B cell (primary cell): Measurements from ENCODE around the gene COG2. TPM values are rescaled to one million over a fixed set of nuclear protein-coding genes. Genes with fewer than 3 reads are reported as not detected.

Source experiments
- ATAC-seq: fragments of 200-7000 bp; cut with Tn5 transposase; one replicate; pipeline ENCODE4 v1.10.0; 2021; ENCODE audit warnings: low read depth, mild to moderate bottlenecking, moderate number of reproducible peaks, moderate library complexity
- CTCF ChIA-PET: fragments of 350-600 bp; sonication (Branson Sonifier 250); formaldehyde crosslinking; loops from one replicate; lab custom pipeline; 2021; ENCODE audit warnings: antibody characterized with exemption, inconsistent platforms; lab: Charles Lee
- POLR2A ChIA-PET: fragments of 350-600 bp; sonication (Branson Sonifier 250); formaldehyde crosslinking; loops from one replicate; lab custom pipeline; 2021; ENCODE audit warnings: antibody characterized with exemption; lab: Charles Lee
- DNase-seq: peaks from one replicate; pipeline ENCODE4 v3.0.0; 2013
- H2AFZ ChIP-seq: 2 replicates; pipeline ENCODE4 v1.6.1; 2012; ENCODE audit warnings: mild to moderate bottlenecking, low read depth, low read length; ENCODE audit not compliant: insufficient read depth, poor library complexity, severe bottlenecking
- H3K27ac ChIP-seq, 2 donors: 1 replicate in 1 of 2; 2 replicates in 1 of 2; pipeline ENCODE4 v1.5.1; 2012 to 2013; ENCODE audit warnings: low read length in 2 of 2, mild to moderate bottlenecking in 2 of 2, moderate library complexity in 1 of 2
- H3K27me3 ChIP-seq, 4 experiments: fragments of 200-600 bp in 1 of 4; sonication (generic) in 1 of 4; replicated peaks in 1 of 4; 1 replicate in 2 of 4; 2 replicates in 2 of 4; pipeline versions ENCODE4 v1.6.1 to v1.7.0; 2013 to 2016; ENCODE audit warnings: low read length in 3 of 4, mild to moderate bottlenecking in 2 of 4, mixed read lengths in 1 of 4, moderate library complexity in 1 of 4; ENCODE audit not compliant: insufficient read depth in 4 of 4, control insufficient read depth in 3 of 4; ENCODE audit errors: control extremely low read depth in 1 of 4
- H3K36me3 ChIP-seq, 2 experiments: replicated peaks in 1 of 2; 1 replicate in 1 of 2; 2 replicates in 1 of 2; pipeline versions ENCODE4 v1.6.1 to v1.7.1; 2013; ENCODE audit warnings: low read length in 1 of 2; ENCODE audit not compliant: insufficient read depth in 2 of 2, control insufficient read depth in 1 of 2; ENCODE audit errors: control extremely low read depth in 1 of 2, extremely low read depth in 1 of 2
- H3K4me1 ChIP-seq, 2 donors: fragments of 200-600 bp in 1 of 2; sonication (generic) in 1 of 2; 1 replicate in 1 of 2; 2 replicates in 1 of 2; pipeline versions ENCODE4 v1.5.1 to v1.6.1; 2013 to 2017; ENCODE audit warnings: low read length in 2 of 2; ENCODE audit not compliant: control insufficient read depth in 2 of 2, insufficient read depth in 2 of 2
- H3K4me2 ChIP-seq: replicated peaks from 2 replicates; pipeline ENCODE3; 2012; ENCODE audit warnings: mild to moderate bottlenecking, low read depth, low read length; ENCODE audit not compliant: poor library complexity, severe bottlenecking
- H3K4me3 ChIP-seq, 5 experiments: fragments of 200-600 bp in 1 of 5; sonication (generic) in 1 of 5; 1 replicate in 3 of 5; 2 replicates in 2 of 5; pipeline versions ENCODE4 v1.5.1 to v1.7.0; 2011 to 2016; ENCODE audit warnings: low read length in 4 of 5, mild to moderate bottlenecking in 4 of 5, low read depth in 2 of 5, control low read depth in 1 of 5, moderate library complexity in 1 of 5; ENCODE audit not compliant: insufficient read depth in 1 of 5; ENCODE audit errors: control extremely low read depth in 1 of 5, extremely low read depth in 1 of 5
- H3K79me2 ChIP-seq: fragments of 200-600 bp; sonication (generic); one replicate; pipeline ENCODE4 v1.6.0; 2016; ENCODE audit warnings: low read length; ENCODE audit not compliant: control insufficient read depth, insufficient read depth
- H3K9ac ChIP-seq: fragments of 200-600 bp; sonication (generic); 2 replicates; pipeline ENCODE4 v1.6.1; 2017; ENCODE audit warnings: mild to moderate bottlenecking, low read length, moderate library complexity
- H3K9me3 ChIP-seq, 3 donors: one replicate each; pipeline versions ENCODE4 v1.6.1 to v1.7.1; 2013; ENCODE audit warnings: low read length in 2 of 3; ENCODE audit not compliant: control insufficient read depth in 2 of 3, insufficient read depth in 1 of 3; ENCODE audit errors: control extremely low read depth in 1 of 3
- H4K20me1 ChIP-seq: 2 replicates; pipeline ENCODE4 v1.6.0; 2012; ENCODE audit warnings: mild to moderate bottlenecking, low read length; ENCODE audit not compliant: insufficient read depth, control insufficient read depth, poor library complexity, severe bottlenecking
- H3K27ac Mint-ChIP-seq: one replicate; pipeline ENCODE4 v1.8.0; 2021; ENCODE audit warnings: mixed read lengths
- H3K27me3 Mint-ChIP-seq: one replicate; pipeline ENCODE4 v1.8.0; 2021; ENCODE audit warnings: mixed read lengths
- H3K4me1 Mint-ChIP-seq: one replicate; pipeline ENCODE4 v1.8.0; 2021; ENCODE audit warnings: mixed read lengths
- H3K4me3 Mint-ChIP-seq: one replicate; pipeline ENCODE4 v1.8.0; 2021; ENCODE audit warnings: mixed read lengths
- H3K9me3 Mint-ChIP-seq: one replicate; pipeline ENCODE4 v1.8.0; 2022; ENCODE audit warnings: mixed read lengths; ENCODE audit not compliant: insufficient read depth
- EZH2 ChIP-seq: IDR thresholded peaks from 2 replicates; pipeline ENCODE4 v1.6.1; 2012; ENCODE audit warnings: borderline replicate concordance, low read depth, mild to moderate bottlenecking, moderate library complexity, low read length; ENCODE audit not compliant: insufficient read depth, poor library complexity, severe bottlenecking
- WGBS: methylation state at CpG from one replicate; pipeline ENCODE4 v1.1.5; 2013; ENCODE audit warnings: missing lambda C conversion rate; ENCODE audit not compliant: insufficient coverage; 5-methylcytosine and 5-hydroxymethylcytosine counted together
- intact Hi-C: fragments of 100-400 bp; cut with micrococcal nuclease; formaldehyde crosslinking; loops from one replicate; pipeline ENCODE4 v1.10.0; 2022
- polyA plus RNA-seq: library from polyadenylated mRNA; depleted of rRNA; stranded (reverse); fragments of >200 nt; gene quantifications from 2 replicates; pipeline ENCODE4 v1.2.3, GENCODE V29; 2012
- total RNA-seq, 2 donors: library from RNA; stranded (reverse); fragments of 120-200 nt in 1 of 2; gene quantifications; 1 replicate in 1 of 2; 2 replicates in 1 of 2; pipeline versions ENCODE4 v1.2.3 to v1.2.4, GENCODE V29; 2013 to 2022
- TF ChIP-seq, protein P1 (sequence below): fragments of 200-600 bp; IDR thresholded peaks from one replicate; pipeline ENCODE4 v1.8.0; 2022; ENCODE audit warnings: antibody characterized with exemption, mild to moderate bottlenecking

COG2 gene
- total and polyA plus RNA-seq, 2 donors (not counting 1 experiment from before 2014, with no cell fraction given), result 17.0 to 42.5 TPM

DNA sequence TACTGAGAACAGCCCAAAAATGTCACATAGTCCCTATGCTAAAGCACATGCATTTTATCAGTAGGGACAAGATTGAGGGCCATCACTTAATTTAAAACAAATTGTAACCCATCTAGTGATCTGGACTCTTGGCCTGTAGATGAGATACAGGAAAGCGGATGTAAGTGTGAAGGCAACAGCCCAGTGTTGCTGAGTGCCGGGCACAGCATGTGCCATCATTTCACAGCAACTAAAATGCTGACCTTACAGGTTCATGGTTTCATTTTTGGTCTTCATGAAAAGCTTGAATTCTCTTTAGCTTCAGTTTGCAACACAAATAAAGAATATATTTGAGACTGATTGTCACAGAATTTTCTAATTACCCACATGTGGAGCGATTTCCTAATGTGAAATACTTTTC lies 5.8 kb downstream of the COG2 start:
- Histone ChIP-seq H3K9me3 (peaks cover 0 to 2% (median 0%) of the 10 kb centered on the region in 3 donors), H4K20me1 (peaks cover 72% of the 10 kb centered on the region), H3K36me3 (peaks cover 0 to 11% of the 10 kb centered on the region in 2 experiments), H3K9ac (no peak overlapping the region), H3K79me2 (peaks cover 97% of the 10 kb centered on the region), H3K4me2 (no peak overlapping the region), H3K4me3 (no peak overlapping the region), H3K27me3 (no peaks in the 10 kb centered on the region), H2AFZ (no peak overlapping the region), H3K4me1 (peaks cover 19 to 24% of the 10 kb centered on the region in 2 donors), H3K27ac (no peak overlapping the region)
- CTCF ChIA-PET, result no interaction called here
- Mint-ChIP-seq H3K27ac (no peak overlapping the region), H3K4me1 (peaks cover 68% of the 10 kb centered on the region), H3K9me3 (peaks cover 2% of the 10 kb centered on the region), H3K4me3 (no peak overlapping the region), H3K27me3 (no peaks in the 10 kb centered on the region)
- POLR2A ChIA-PET, result no interaction called here
- no peak for TF ChIP-seq EZH2
- TF ChIP-seq, protein P1, sequence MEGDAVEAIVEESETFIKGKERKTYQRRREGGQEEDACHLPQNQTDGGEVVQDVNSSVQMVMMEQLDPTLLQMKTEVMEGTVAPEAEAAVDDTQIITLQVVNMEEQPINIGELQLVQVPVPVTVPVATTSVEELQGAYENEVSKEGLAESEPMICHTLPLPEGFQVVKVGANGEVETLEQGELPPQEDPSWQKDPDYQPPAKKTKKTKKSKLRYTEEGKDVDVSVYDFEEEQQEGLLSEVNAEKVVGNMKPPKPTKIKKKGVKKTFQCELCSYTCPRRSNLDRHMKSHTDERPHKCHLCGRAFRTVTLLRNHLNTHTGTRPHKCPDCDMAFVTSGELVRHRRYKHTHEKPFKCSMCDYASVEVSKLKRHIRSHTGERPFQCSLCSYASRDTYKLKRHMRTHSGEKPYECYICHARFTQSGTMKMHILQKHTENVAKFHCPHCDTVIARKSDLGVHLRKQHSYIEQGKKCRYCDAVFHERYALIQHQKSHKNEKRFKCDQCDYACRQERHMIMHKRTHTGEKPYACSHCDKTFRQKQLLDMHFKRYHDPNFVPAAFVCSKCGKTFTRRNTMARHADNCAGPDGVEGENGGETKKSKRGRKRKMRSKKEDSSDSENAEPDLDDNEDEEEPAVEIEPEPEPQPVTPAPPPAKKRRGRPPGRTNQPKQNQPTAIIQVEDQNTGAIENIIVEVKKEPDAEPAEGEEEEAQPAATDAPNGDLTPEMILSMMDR, result no peak
- no peak for ATAC-seq
- intact Hi-C loops, result no loop called here
- no peak for DNase-seq
- 86% methylated on average over 1 of the region's 3 CpGs for WGBS

DNA sequence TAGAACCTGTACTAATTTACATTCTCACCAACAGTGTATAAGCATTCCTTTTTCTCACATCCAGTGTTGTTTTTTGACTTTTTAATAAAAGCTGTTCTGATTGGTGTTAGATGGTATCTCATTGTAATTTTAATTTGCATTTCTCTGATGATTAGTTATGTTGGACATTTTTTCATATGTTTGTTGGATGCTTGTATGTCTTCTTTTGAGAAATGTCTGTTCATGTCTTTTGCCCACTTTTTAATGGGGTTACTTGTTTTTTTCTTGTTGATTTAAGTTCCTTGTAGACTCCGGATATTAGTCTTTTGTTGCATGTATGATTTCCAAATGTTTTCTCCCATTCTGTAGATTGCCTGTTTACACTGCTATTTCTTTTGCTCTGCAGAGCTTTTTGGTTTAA lies 8.0 kb downstream of the COG2 start:
- H4K20me1 ChIP-seq, result peaks cover 65% of the 10 kb centered on the region
- DNase-seq, result no peak
- peaks cover 63% of the 10 kb centered on the region for H3K4me1 Mint-ChIP-seq
- TF ChIP-seq EZH2, result no peak
- TF ChIP-seq, protein P1, result no peak
- H3K79me2 ChIP-seq, result peaks cover 94% of the 10 kb centered on the region
- no peak overlapping the region for H3K4me2 ChIP-seq
- H2AFZ ChIP-seq, result no peak overlapping the region
- no peak overlapping the region for H3K4me3 ChIP-seq
- ChIA-PET CTCF (interaction anchor here (1.1 kb wide), 1 partner anchor 9 kb away, joined by 5 read pairs; no protein-coding TSS in a partner anchor), POLR2A (no interaction called here)
- H3K9ac ChIP-seq, result no peak overlapping the region
- H3K4me3 Mint-ChIP-seq, result no peak overlapping the region
- peaks cover 0 to 11% of the 10 kb centered on the region in 2 experiments for H3K36me3 ChIP-seq
- no peak overlapping the region for H3K27ac ChIP-seq
- ATAC-seq, result no peak
- no CpG with 5 or more reads among the region's 1 CpG for WGBS
- H3K9me3 Mint-ChIP-seq, result peaks cover 2% of the 10 kb centered on the region
- H3K9me3 ChIP-seq, result peaks cover 0 to 2% (median 0%) of the 10 kb centered on the region in 3 donors
- no peak overlapping the region for H3K27ac Mint-ChIP-seq
- H3K27me3 Mint-ChIP-seq, result no peaks in the 10 kb centered on the region
- peaks cover 0 to 8% of the 10 kb centered on the region in 2 donors for H3K4me1 ChIP-seq
- no peaks in the 10 kb centered on the region for H3K27me3 ChIP-seq
- intact Hi-C loops, result no loop called here
